Activated gamma-delta T cell treated with anti-CD3 and anti-CD28 coated beads, Interleukin-2, amount 50 U/mL, for 16 hours (primary cell): ENCODE results near the gene ZCCHC9.
"Not testable (repeated sequence)": the region's sequence is repeated elsewhere in the genome, so short reads cannot be mapped to it uniquely, and the experiment has no call there.

Experiments
- DNase-seq: peaks from one replicate; pipeline ENCODE4 v3.0.0-alpha.2; 2020; ENCODE audit warnings: low read depth

ZCCHC9 gene

GRCh38 chr5:81305785-81306184, 4.4 kb downstream of the ZCCHC9 start:
- DNase-seq, result no peak

GRCh38 chr5:81308836-81309235, 7.4 kb downstream of the ZCCHC9 start:
- no peak for DNase-seq

- DNase-seq, result no peak
These were observed 9.1 kb downstream of the ZCCHC9 start for GRCh38 chr5:81310402-81311063.

GRCh38 chr5:81313278-81313677, 11.9 kb downstream of the ZCCHC9 start:
- no peak for DNase-seq

GRCh38 chr5:81313686-81314085, 12.3 kb downstream of the ZCCHC9 start:
- no peak for DNase-seq

GRCh38 chr5:81314581-81314980, 13.2 kb downstream of the ZCCHC9 start:
- DNase-seq, result no peak

GRCh38 chr5:81315336-81315735, 13.9 kb downstream of the ZCCHC9 start:
- DNase-seq, result no peak

GRCh38 chr5:81315830-81316229, 14.4 kb downstream of the ZCCHC9 start:
- no peak for DNase-seq

- DNase-seq, result no peak
These were observed 15.2 kb downstream of the ZCCHC9 start for GRCh38 chr5:81316571-81316970.

GRCh38 chr5:81317536-81317935, 16.1 kb downstream of the ZCCHC9 start:
- DNase-seq, result no peak

- no peak for DNase-seq
These were observed 25.2 kb downstream of the ZCCHC9 start for GRCh38 chr5:81326554-81326953.

- DNase-seq, result no peak
These were observed 33.1 kb downstream of the ZCCHC9 start for GRCh38 chr5:81334304-81335061.

GRCh38 chr5:81335946-81336345, 34.6 kb downstream of the ZCCHC9 start:
- no peak for DNase-seq

GRCh38 chr5:81336556-81336955, 35.2 kb downstream of the ZCCHC9 start:
- DNase-seq, result no peak

GRCh38 chr5:81337803-81338202, 36.4 kb downstream of the ZCCHC9 start:
- DNase-seq, result no peak

- not testable (repeated sequence) for DNase-seq
These were observed 36.8 kb downstream of the ZCCHC9 start for GRCh38 chr5:81338213-81338612.

- DNase-seq, result no peak
These were observed 43.3 kb downstream of the ZCCHC9 start for GRCh38 chr5:81344736-81345135.

GRCh38 chr5:81345411-81346003, 44.1 kb downstream of the ZCCHC9 start:
- no peak for DNase-seq

GRCh38 chr5:81349161-81349560, 47.8 kb downstream of the ZCCHC9 start:
- no peak for DNase-seq

GRCh38 chr5:81350507-81350906, 49.1 kb downstream of the ZCCHC9 start:
- DNase-seq, result no peak

GRCh38 chr5:81353189-81353588, 51.8 kb downstream of the ZCCHC9 start:
- DNase-seq, result no peak

- DNase-seq, result no peak
These were observed 52.7 kb downstream of the ZCCHC9 start for GRCh38 chr5:81354093-81354492.
